ENCODE data around the gene SDK1. TPM values are rescaled to one million over a fixed set of nuclear protein-coding genes. Genes with fewer than 3 reads are reported as not detected.
"Not testable (repeated sequence)": the region's sequence is repeated elsewhere in the genome, so short reads cannot be mapped to it uniquely, and the experiment has no call there.

The SDK1 gene
- total RNA-seq, 1 donor, result 0.36 TPM

DNA sequence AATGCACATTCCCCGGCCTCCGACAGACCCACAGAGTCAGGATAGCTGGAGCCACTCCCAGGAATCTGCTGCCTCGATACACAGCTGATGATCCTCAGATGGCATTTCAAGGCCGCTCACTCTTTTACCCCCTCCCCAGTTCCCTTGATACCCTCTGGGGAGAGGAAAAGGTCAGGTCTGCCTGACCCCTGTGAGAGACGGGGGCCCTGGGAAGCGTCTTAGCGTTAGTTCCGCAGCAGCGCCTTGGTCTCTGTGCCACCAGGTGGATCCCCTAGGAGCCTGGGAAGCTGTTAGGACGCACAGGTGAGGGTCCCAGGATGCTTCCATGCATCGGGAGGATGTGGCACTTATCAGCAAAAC is 960.5 kb downstream of the SDK1 start:
- Histone ChIP-seq H3K79me2 (ENCODE audit: insufficient read depth, low read length) (no peaks in the 10 kb centered on the region), H3K4me1 (ENCODE audit: insufficient read depth, low read length) (no peaks in the 10 kb centered on the region), H3K9me3 (ENCODE audit: low read depth, low read length) (no peaks in the 10 kb centered on the region), H2AFZ (ENCODE audit: low read length) (no peak overlapping the region), H4K20me1 (ENCODE audit: insufficient read depth, low read length) (no peaks in the 10 kb centered on the region), H3K27me3 (ENCODE audit: insufficient read depth, low read length) (no peaks in the 10 kb centered on the region), H3K4me3 (ENCODE audit: insufficient read depth, low read length) (no peak overlapping the region), H3K4me2 (ENCODE audit: insufficient read depth, low read length) (no peak overlapping the region), H3K36me3 (ENCODE audit: insufficient read depth, low read length) (no peaks in the 10 kb centered on the region), H3K27ac (ENCODE audit: low read depth, low read length) (no peak overlapping the region)
- TF ChIP-seq, protein P1, sequence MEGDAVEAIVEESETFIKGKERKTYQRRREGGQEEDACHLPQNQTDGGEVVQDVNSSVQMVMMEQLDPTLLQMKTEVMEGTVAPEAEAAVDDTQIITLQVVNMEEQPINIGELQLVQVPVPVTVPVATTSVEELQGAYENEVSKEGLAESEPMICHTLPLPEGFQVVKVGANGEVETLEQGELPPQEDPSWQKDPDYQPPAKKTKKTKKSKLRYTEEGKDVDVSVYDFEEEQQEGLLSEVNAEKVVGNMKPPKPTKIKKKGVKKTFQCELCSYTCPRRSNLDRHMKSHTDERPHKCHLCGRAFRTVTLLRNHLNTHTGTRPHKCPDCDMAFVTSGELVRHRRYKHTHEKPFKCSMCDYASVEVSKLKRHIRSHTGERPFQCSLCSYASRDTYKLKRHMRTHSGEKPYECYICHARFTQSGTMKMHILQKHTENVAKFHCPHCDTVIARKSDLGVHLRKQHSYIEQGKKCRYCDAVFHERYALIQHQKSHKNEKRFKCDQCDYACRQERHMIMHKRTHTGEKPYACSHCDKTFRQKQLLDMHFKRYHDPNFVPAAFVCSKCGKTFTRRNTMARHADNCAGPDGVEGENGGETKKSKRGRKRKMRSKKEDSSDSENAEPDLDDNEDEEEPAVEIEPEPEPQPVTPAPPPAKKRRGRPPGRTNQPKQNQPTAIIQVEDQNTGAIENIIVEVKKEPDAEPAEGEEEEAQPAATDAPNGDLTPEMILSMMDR (IDR thresholded peaks at IDR 0.05; ENCODE audit: extremely low read depth, low read depth, low read length), result no peak
- DNase-seq (ENCODE audit: insufficient read length, low spot score, missing footprints), result peak; percentile 69

DNA sequence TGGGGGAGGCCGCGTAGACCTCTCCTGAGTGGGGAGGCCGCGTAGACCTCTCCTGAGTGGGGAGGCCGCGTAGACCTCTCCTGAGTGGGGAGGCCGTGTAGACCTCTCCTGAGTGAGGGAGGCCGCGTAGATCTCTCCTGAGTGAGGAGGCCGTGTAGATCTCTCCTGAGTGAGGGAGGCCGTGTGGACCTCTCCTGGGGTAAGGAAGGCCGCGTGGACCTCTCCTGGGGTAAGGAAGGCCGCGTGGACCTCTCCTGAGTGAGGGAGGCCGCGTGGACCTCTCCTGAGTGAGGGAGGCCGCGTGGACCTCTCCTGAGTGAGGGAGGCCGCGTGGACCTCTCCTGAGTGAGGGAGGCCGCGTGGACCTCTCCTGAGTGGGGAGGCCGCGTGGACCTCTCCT is 963.2 kb downstream of the SDK1 start:
- not testable (repeated sequence) for H3K79me2 ChIP-seq (ENCODE audit: insufficient read depth, low read length); H3K27ac ChIP-seq (ENCODE audit: low read depth, low read length); H3K36me3 ChIP-seq (ENCODE audit: insufficient read depth, low read length); H3K4me1 ChIP-seq (ENCODE audit: insufficient read depth, low read length); DNase-seq (ENCODE audit: insufficient read length, low spot score, missing footprints); H4K20me1 ChIP-seq (ENCODE audit: insufficient read depth, low read length); H3K4me3 ChIP-seq (ENCODE audit: insufficient read depth, low read length); H3K4me2 ChIP-seq (ENCODE audit: insufficient read depth, low read length); H3K9me3 ChIP-seq (ENCODE audit: low read depth, low read length); H2AFZ ChIP-seq (ENCODE audit: low read length); H3K27me3 ChIP-seq (ENCODE audit: insufficient read depth, low read length)

DNA sequence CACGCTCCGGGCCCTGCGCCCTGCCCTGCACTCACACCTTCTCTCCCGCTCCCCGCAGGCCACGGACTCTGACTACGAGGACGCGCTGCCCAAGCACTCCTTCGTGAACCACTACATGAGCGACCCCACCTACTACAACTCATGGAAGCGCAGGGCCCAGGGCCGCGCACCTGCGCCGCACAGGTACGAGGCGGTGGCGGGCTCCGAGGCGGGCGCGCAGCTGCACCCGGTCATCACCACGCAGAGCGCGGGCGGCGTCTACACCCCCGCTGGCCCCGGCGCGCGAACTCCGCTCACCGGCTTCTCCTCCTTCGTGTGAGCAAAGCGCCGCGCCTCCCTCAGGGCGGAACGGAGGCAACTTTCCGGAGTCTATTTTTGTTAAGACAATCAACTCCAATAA is 964.0 kb downstream of the SDK1 start:
- Histone ChIP-seq H3K79me2 (ENCODE audit: insufficient read depth, low read length) (no peaks in the 10 kb centered on the region), H3K9me3 (ENCODE audit: low read depth, low read length) (no peaks in the 10 kb centered on the region)

DNA sequence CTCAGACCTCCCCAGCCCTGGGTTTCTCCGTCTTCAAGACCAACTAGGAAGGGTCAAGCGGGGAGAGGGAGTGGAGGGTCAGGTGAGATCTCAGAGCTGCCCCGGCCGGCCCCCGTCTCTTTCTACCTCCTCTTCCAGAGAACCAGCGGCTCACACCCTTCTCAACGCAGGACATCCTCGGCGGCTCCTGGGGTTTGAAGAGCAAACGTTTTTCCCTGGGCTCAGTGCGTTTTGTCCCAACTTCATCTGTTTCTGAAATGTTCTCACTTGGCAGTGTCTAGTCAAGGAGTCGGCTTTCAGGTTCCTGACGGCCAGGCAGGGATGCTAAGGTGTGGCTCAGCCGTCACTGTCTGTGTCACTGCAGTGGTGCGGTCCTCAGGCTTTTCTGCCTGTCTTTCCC is 964.6 kb downstream of the SDK1 start:
- H3K4me3 ChIP-seq (ENCODE audit: insufficient read depth, low read length), result no peak overlapping the region
- no peak for DNase-seq (ENCODE audit: insufficient read length, low spot score, missing footprints)
- no peak overlapping the region for H2AFZ ChIP-seq (ENCODE audit: low read length)
- no peaks in the 10 kb centered on the region for H3K79me2 ChIP-seq (ENCODE audit: insufficient read depth, low read length)
- H3K9me3 ChIP-seq (ENCODE audit: low read depth, low read length), result no peaks in the 10 kb centered on the region
- no peaks in the 10 kb centered on the region for H3K36me3 ChIP-seq (ENCODE audit: insufficient read depth, low read length)
- TF ChIP-seq, protein P1 (IDR thresholded peaks at IDR 0.05; ENCODE audit: extremely low read depth, low read depth, low read length), result no peak
- H3K27me3 ChIP-seq (ENCODE audit: insufficient read depth, low read length), result no peaks in the 10 kb centered on the region
- H4K20me1 ChIP-seq (ENCODE audit: insufficient read depth, low read length), result no peaks in the 10 kb centered on the region
- H3K4me2 ChIP-seq (ENCODE audit: insufficient read depth, low read length), result no peak overlapping the region
- no peak overlapping the region for H3K27ac ChIP-seq (ENCODE audit: low read depth, low read length)
- no peaks in the 10 kb centered on the region for H3K4me1 ChIP-seq (ENCODE audit: insufficient read depth, low read length)

More for the DNA sequence above, 964.0 kb downstream of the SDK1 start:
- Histone ChIP-seq H3K36me3 (ENCODE audit: insufficient read depth, low read length) (no peaks in the 10 kb centered on the region), H3K27ac (ENCODE audit: low read depth, low read length) (no peak overlapping the region), H2AFZ (ENCODE audit: low read length) (no peak overlapping the region), H3K4me1 (ENCODE audit: insufficient read depth, low read length) (no peaks in the 10 kb centered on the region), H3K4me2 (ENCODE audit: insufficient read depth, low read length) (no peak overlapping the region), H4K20me1 (ENCODE audit: insufficient read depth, low read length) (no peaks in the 10 kb centered on the region), H3K4me3 (ENCODE audit: insufficient read depth, low read length) (no peak overlapping the region), H3K27me3 (ENCODE audit: insufficient read depth, low read length) (no peaks in the 10 kb centered on the region)
- DNase-seq (ENCODE audit: insufficient read length, low spot score, missing footprints), result no peak
- TF ChIP-seq, protein P1 (IDR thresholded peaks at IDR 0.05; ENCODE audit: extremely low read depth, low read depth, low read length), result no peak

Measured in osteoblast (primary cell).